HEK293 (cell line): Measurements from ENCODE around the gene WDR45B.

ENCODE experiments used
- ZNF610 ChIP-seq: fragments of 450-650 bp; formaldehyde crosslinking; IDR thresholded peaks from 2 replicates; pipeline ENCODE4 v1.5.1; 2016; ENCODE audit warnings: missing biosample characterization, missing genetic modification characterization, borderline replicate concordance
- TF ChIP-seq, protein P1 (sequence below): fragments of 450-650 bp; formaldehyde crosslinking; IDR thresholded peaks from 2 replicates; pipeline ENCODE4 v1.5.1; 2016; ENCODE audit warnings: missing biosample characterization, missing genetic modification characterization

GRCh38 chr17:82657926-82658325 is 9.7 kb upstream of the WDR45B start:
- no peak for TF ChIP-seq ZNF610 (tag by site-specific recombination)
- TF ChIP-seq, protein P1, sequence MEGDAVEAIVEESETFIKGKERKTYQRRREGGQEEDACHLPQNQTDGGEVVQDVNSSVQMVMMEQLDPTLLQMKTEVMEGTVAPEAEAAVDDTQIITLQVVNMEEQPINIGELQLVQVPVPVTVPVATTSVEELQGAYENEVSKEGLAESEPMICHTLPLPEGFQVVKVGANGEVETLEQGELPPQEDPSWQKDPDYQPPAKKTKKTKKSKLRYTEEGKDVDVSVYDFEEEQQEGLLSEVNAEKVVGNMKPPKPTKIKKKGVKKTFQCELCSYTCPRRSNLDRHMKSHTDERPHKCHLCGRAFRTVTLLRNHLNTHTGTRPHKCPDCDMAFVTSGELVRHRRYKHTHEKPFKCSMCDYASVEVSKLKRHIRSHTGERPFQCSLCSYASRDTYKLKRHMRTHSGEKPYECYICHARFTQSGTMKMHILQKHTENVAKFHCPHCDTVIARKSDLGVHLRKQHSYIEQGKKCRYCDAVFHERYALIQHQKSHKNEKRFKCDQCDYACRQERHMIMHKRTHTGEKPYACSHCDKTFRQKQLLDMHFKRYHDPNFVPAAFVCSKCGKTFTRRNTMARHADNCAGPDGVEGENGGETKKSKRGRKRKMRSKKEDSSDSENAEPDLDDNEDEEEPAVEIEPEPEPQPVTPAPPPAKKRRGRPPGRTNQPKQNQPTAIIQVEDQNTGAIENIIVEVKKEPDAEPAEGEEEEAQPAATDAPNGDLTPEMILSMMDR: no peak
